MM.1S (cell line): Measurements from ENCODE around the gene SLC4A5.
A peak's percentile ranks its signal among the peaks of the same experiment; 100 is the strongest.

Experiments used
- DNase-seq: peaks from one replicate; pipeline ENCODE4 v3.0.0-alpha.2; 2015
- H2AFZ ChIP-seq: fragments of 300-600 bp; sonication (generic); 2 replicates; pipeline ENCODE4 v1.6.0; 2016; ENCODE audit warnings: antibody characterized with exemption, low read length
- H3F3A ChIP-seq: fragments of 300-600 bp; sonication (generic); 2 replicates; pipeline ENCODE4 v1.6.1; 2016; ENCODE audit warnings: mild to moderate bottlenecking, antibody characterized with exemption, low read length, moderate library complexity, mixed read lengths; ENCODE audit not compliant: insufficient read depth
- H3K27ac ChIP-seq: fragments of 300-600 bp; sonication (generic); 2 replicates; pipeline ENCODE4 v1.5.1; 2016; ENCODE audit warnings: mild to moderate bottlenecking, low read length
- H3K27me3 ChIP-seq: fragments of 300-600 bp; sonication (generic); replicated peaks from 2 replicates; pipeline ENCODE4 v1.6.0; 2016; ENCODE audit warnings: low read length; ENCODE audit not compliant: insufficient read depth
- H3K36me3 ChIP-seq: fragments of 300-600 bp; sonication (generic); replicated peaks from 2 replicates; pipeline ENCODE4 v1.6.1; 2016; ENCODE audit warnings: mild to moderate bottlenecking, low read length, mixed read lengths; ENCODE audit not compliant: insufficient read depth
- H3K4me1 ChIP-seq: fragments of 300-600 bp; sonication (generic); 2 replicates; pipeline ENCODE4 v1.6.1; 2016; ENCODE audit warnings: low read length, mixed read lengths
- H3K4me2 ChIP-seq: fragments of 300-600 bp; sonication (generic); 2 replicates; pipeline ENCODE4 v1.6.0; 2016; ENCODE audit warnings: low read depth, low read length
- H3K4me3 ChIP-seq: fragments of 300-600 bp; sonication (generic); 2 replicates; pipeline ENCODE4 v1.5.1; 2016; ENCODE audit warnings: low read length, mixed read lengths
- H3K79me2 ChIP-seq: fragments of 300-600 bp; sonication (generic); 2 replicates; pipeline ENCODE4 v1.6.1; 2016; ENCODE audit warnings: mixed run types, low read length, mixed read lengths
- H3K9ac ChIP-seq: fragments of 300-600 bp; sonication (generic); 2 replicates; pipeline ENCODE4 v1.6.1; 2016; ENCODE audit warnings: low read length, mixed read lengths
- H3K9me2 ChIP-seq: fragments of 300-600 bp; sonication (generic); replicated peaks from 2 replicates; pipeline ENCODE4 v1.6.1; 2016; ENCODE audit warnings: mild to moderate bottlenecking, low read length, mixed read lengths; ENCODE audit not compliant: insufficient read depth
- H3K9me3 ChIP-seq: fragments of 300-600 bp; sonication (generic); replicated peaks from 2 replicates; pipeline ENCODE4 v1.6.1; 2016; ENCODE audit warnings: mild to moderate bottlenecking, low read length, mixed read lengths; ENCODE audit not compliant: insufficient read depth
- H4K20me1 ChIP-seq: fragments of 300-600 bp; sonication (generic); 2 replicates; pipeline ENCODE4 v1.6.1; 2016; ENCODE audit warnings: mild to moderate bottlenecking, low read length, moderate library complexity, mixed read lengths; ENCODE audit not compliant: insufficient read depth
- EZH2 ChIP-seq: fragments of 300-600 bp; sonication (generic); optimal IDR thresholded peaks from 2 replicates; pipeline ENCODE3; 2017; ENCODE audit warnings: low read depth, mild to moderate bottlenecking, antibody characterized with exemption, low read length, mixed read lengths
- EZH2phosphoT487 ChIP-seq: fragments of 300-600 bp; sonication (generic); IDR thresholded peaks from 2 replicates; pipeline ENCODE4 v1.6.1; 2018; ENCODE audit warnings: antibody characterized with exemption, low read length
- TF ChIP-seq, protein P1 (sequence below): fragments of 300-600 bp; sonication (generic); IDR thresholded peaks from 2 replicates; pipeline ENCODE4 v1.5.1; 2016; ENCODE audit warnings: antibody characterized with exemption, low read length, mixed read lengths

The SLC4A5 gene

DNA sequence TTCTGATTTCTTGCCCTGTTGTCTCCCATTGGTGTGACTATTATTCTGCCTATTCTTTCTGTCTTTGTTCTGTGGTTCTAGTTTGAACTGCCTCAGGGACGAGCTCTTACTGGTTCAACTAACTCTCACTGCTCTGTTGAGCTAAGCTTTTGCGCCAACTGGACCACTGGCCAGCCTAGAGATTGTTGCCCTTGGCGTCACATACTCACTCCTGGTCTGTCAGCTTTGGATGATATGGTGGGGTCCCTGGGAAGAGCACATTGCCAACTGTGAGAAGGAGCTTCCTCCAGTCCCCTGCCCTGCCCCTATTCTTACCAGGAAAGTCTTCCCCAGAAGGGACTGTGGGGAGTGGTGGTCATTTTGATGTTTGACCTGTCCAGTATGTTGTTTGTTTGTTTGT lies 138.8 kb downstream of the SLC4A5 start:
- H3K9me2 ChIP-seq = no peaks in the 10 kb centered on the region
- H3K4me1 ChIP-seq = peaks cover 57% of the 10 kb centered on the region
- H3K36me3 ChIP-seq = peaks cover 6% of the 10 kb centered on the region
- H3K9ac ChIP-seq = no peak overlapping the region
- H3F3A ChIP-seq = peaks cover 37% of the 10 kb centered on the region
- no peak overlapping the region for H2AFZ ChIP-seq
- no peaks in the 10 kb centered on the region for H3K27me3 ChIP-seq
- no peak overlapping the region for H3K4me3 ChIP-seq
- H3K27ac ChIP-seq = peak overlapping the region; percentile 90; the same call in 1 of the 2 replicates
- DNase-seq = no peak
- no peaks in the 10 kb centered on the region for H3K9me3 ChIP-seq
- peaks cover 89% of the 10 kb centered on the region for H3K79me2 ChIP-seq
- TF ChIP-seq, protein P1, sequence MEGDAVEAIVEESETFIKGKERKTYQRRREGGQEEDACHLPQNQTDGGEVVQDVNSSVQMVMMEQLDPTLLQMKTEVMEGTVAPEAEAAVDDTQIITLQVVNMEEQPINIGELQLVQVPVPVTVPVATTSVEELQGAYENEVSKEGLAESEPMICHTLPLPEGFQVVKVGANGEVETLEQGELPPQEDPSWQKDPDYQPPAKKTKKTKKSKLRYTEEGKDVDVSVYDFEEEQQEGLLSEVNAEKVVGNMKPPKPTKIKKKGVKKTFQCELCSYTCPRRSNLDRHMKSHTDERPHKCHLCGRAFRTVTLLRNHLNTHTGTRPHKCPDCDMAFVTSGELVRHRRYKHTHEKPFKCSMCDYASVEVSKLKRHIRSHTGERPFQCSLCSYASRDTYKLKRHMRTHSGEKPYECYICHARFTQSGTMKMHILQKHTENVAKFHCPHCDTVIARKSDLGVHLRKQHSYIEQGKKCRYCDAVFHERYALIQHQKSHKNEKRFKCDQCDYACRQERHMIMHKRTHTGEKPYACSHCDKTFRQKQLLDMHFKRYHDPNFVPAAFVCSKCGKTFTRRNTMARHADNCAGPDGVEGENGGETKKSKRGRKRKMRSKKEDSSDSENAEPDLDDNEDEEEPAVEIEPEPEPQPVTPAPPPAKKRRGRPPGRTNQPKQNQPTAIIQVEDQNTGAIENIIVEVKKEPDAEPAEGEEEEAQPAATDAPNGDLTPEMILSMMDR = no peak
- TF ChIP-seq EZH2 (no peak), EZH2phosphoT487 (no peak)
- H4K20me1 ChIP-seq = peaks cover 8% of the 10 kb centered on the region; the same call in 1 of the 2 replicates
- peak overlapping the region; percentile 65; the same call in 1 of the 2 replicates for H3K4me2 ChIP-seq

GRCh38 chr2:74201596-74201995 lies 141.6 kb downstream of the SLC4A5 start:
- no peak overlapping the region for H3K9ac ChIP-seq
- TF ChIP-seq, protein P1 = no peak
- TF ChIP-seq EZH2 (no peak), EZH2phosphoT487 (no peak)
- peak overlapping the region; percentile 34; the same call in 1 of the 2 replicates for H3K4me2 ChIP-seq
- H3K4me1 ChIP-seq = peaks cover 46% of the 10 kb centered on the region
- H3K27me3 ChIP-seq = no peaks in the 10 kb centered on the region
- H3K9me2 ChIP-seq = no peaks in the 10 kb centered on the region
- peaks cover 71% of the 10 kb centered on the region for H3K79me2 ChIP-seq
- H3K4me3 ChIP-seq = no peak overlapping the region
- no peak overlapping the region for H3K27ac ChIP-seq
- peaks cover 8% of the 10 kb centered on the region; the same call in 1 of the 2 replicates for H4K20me1 ChIP-seq
- no peaks in the 10 kb centered on the region for H3K9me3 ChIP-seq
- peaks cover 42% of the 10 kb centered on the region for H3F3A ChIP-seq
- H2AFZ ChIP-seq = no peak overlapping the region
- no peaks in the 10 kb centered on the region; the same call in 1 of the 2 replicates for H3K36me3 ChIP-seq
- DNase-seq = no peak

DNA sequence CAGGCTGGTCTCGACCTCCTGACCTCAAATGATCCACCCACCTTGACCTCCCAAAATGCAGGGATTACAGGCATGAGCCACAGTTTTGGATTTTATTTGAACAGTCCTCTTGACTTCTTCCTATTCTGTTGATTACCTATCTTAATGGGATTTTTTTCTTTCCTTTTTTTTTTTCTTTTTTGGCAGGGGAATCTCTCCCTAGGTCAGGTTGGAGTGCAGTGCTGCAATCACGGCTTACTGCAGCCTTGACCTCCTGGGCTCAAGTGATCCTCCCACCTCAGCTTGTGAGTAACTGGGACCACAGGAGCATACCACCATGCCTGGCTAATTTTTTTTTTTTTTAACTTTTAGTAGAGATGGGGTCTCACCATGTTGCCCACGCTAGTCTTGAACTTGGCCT lies 142.0 kb downstream of the SLC4A5 start:
- no peak overlapping the region for H3K4me3 ChIP-seq
- H3K9me2 ChIP-seq = no peaks in the 10 kb centered on the region
- H3K4me1 ChIP-seq = peaks cover 42% of the 10 kb centered on the region
- H3F3A ChIP-seq = peaks cover 38% of the 10 kb centered on the region
- no peaks in the 10 kb centered on the region for H3K9me3 ChIP-seq
- H3K36me3 ChIP-seq = no peaks in the 10 kb centered on the region; the same call in 1 of the 2 replicates
- no peak overlapping the region for H3K27ac ChIP-seq
- no peak overlapping the region for H3K9ac ChIP-seq
- no peak overlapping the region for H2AFZ ChIP-seq
- H3K4me2 ChIP-seq = peak overlapping the region; percentile 34; the same call in 1 of the 2 replicates
- no peak for TF ChIP-seq EZH2phosphoT487
- no peak for TF ChIP-seq EZH2
- TF ChIP-seq, protein P1 = no peak
- H3K27me3 ChIP-seq = no peaks in the 10 kb centered on the region
- peaks cover 70% of the 10 kb centered on the region for H3K79me2 ChIP-seq
- H4K20me1 ChIP-seq = peaks cover 8% of the 10 kb centered on the region; the same call in 1 of the 2 replicates
- DNase-seq = no peak
